H9 (cell line): Measurements from ENCODE around the gene EFNA3. TPM values are rescaled to one million over a fixed set of nuclear protein-coding genes. Genes with fewer than 3 reads are reported as not detected.

Source experiments
- DNase-seq: peaks from one replicate; pipeline ENCODE4 v3.0.0-alpha.2; 2017
- H2AFZ ChIP-seq: one replicate; pipeline ENCODE4 v1.6.1; 2013; ENCODE audit warnings: mild to moderate bottlenecking, low read length, control low read depth, moderate library complexity
- H2AK5ac ChIP-seq: 2 replicates; pipeline ENCODE4 v1.6.1; 2013; ENCODE audit warnings: low read length, control low read depth, mixed read lengths; ENCODE audit not compliant: insufficient read length
- H2BK120ac ChIP-seq: one replicate; pipeline ENCODE4 v1.6.1; 2013; ENCODE audit warnings: low read depth, mild to moderate bottlenecking, low read length, control low read depth, inconsistent platforms; ENCODE audit not compliant: poor library complexity, severe bottlenecking
- H2BK12ac ChIP-seq: 2 replicates; pipeline ENCODE4 v1.6.1; 2013; ENCODE audit warnings: low read length, control low read depth, mixed read lengths, low read depth; ENCODE audit not compliant: insufficient read length
- H2BK15ac ChIP-seq: 2 replicates; pipeline ENCODE4 v1.6.1; 2013; ENCODE audit warnings: low read depth, low read length, control low read depth
- H2BK20ac ChIP-seq: one replicate; pipeline ENCODE4 v1.6.1; 2013; ENCODE audit warnings: low read depth, mild to moderate bottlenecking, low read length, control low read depth, inconsistent platforms; ENCODE audit not compliant: poor library complexity, severe bottlenecking
- H2BK5ac ChIP-seq: 2 replicates; pipeline ENCODE4 v1.6.1; 2013; ENCODE audit warnings: low read length, control low read depth, mixed read lengths; ENCODE audit not compliant: insufficient read length
- H3K14ac ChIP-seq: 2 replicates; pipeline ENCODE4 v1.6.1; 2013; ENCODE audit warnings: low read length, control low read depth; ENCODE audit not compliant: insufficient read depth
- H3K18ac ChIP-seq: 2 replicates; pipeline ENCODE4 v1.6.1; 2013; ENCODE audit warnings: low read depth, mild to moderate bottlenecking, mixed read lengths, low read length, control low read depth; ENCODE audit not compliant: insufficient read length
- H3K23ac ChIP-seq: 2 replicates; pipeline ENCODE4 v1.6.1; 2013; ENCODE audit warnings: low read length, control low read depth, mixed read lengths, low read depth; ENCODE audit not compliant: insufficient read length
- H3K23me2 ChIP-seq: 2 replicates; pipeline ENCODE4 v1.6.1; 2013; ENCODE audit warnings: low read depth, mild to moderate bottlenecking, mixed read lengths, low read length, control low read depth; ENCODE audit not compliant: insufficient read length, poor library complexity, severe bottlenecking
- H3K27ac ChIP-seq: 2 replicates; pipeline ENCODE4 v1.5.1; 2013; ENCODE audit warnings: low read length, control low read depth, mixed read lengths, low read depth; ENCODE audit not compliant: insufficient read length
- H3K27me3 ChIP-seq: 2 replicates; pipeline ENCODE4 v1.6.1; 2013; ENCODE audit warnings: low read length, control low read depth, inconsistent platforms; ENCODE audit not compliant: insufficient read depth
- H3K4ac ChIP-seq: 2 replicates; pipeline ENCODE4 v1.6.1; 2013; ENCODE audit warnings: low read depth, mild to moderate bottlenecking, control low read depth, inconsistent platforms, low read length, moderate library complexity
- H3K4me1 ChIP-seq: 2 replicates; pipeline ENCODE4 v1.6.1; 2013; ENCODE audit warnings: low read length, control low read depth, inconsistent platforms; ENCODE audit not compliant: insufficient read depth
- H3K4me2 ChIP-seq: 2 replicates; pipeline ENCODE4 v1.6.1; 2013; ENCODE audit warnings: low read length, control low read depth, mixed read lengths; ENCODE audit not compliant: insufficient read length, insufficient read depth
- H3K56ac ChIP-seq: 2 replicates; pipeline ENCODE4 v1.6.1; 2013; ENCODE audit warnings: low read depth, mild to moderate bottlenecking, mixed read lengths, low read length, control low read depth; ENCODE audit not compliant: insufficient read length
- H3K79me1 ChIP-seq: 2 replicates; pipeline ENCODE4 v1.6.1; 2013; ENCODE audit warnings: low read depth, mild to moderate bottlenecking, moderate library complexity, low read length, control low read depth, inconsistent platforms; ENCODE audit not compliant: insufficient read depth, poor library complexity, severe bottlenecking
- H3K79me2 ChIP-seq: 2 replicates; pipeline ENCODE4 v1.6.1; 2013; ENCODE audit warnings: low read length, control low read depth, inconsistent platforms; ENCODE audit not compliant: insufficient read depth
- H3K9ac ChIP-seq: 2 replicates; pipeline ENCODE4 v1.6.1; 2013; ENCODE audit warnings: low read length, control low read depth, mixed read lengths; ENCODE audit not compliant: insufficient read length; ENCODE audit errors: extremely low read depth
- H3K9me3 ChIP-seq: one replicate; pipeline ENCODE4 v1.6.1; 2013; ENCODE audit warnings: low read depth, low read length, inconsistent platforms; ENCODE audit not compliant: control insufficient read depth
- H3T11ph ChIP-seq: one replicate; pipeline ENCODE4 v1.6.1; 2013; ENCODE audit warnings: mild to moderate bottlenecking, low read length, control low read depth, inconsistent platforms
- H4K20me1 ChIP-seq: one replicate; pipeline ENCODE4 v1.6.1; 2013; ENCODE audit not compliant: control insufficient read depth, insufficient read length, insufficient read depth
- H4K5ac ChIP-seq: 2 replicates; pipeline ENCODE4 v1.6.1; 2013; ENCODE audit warnings: low read depth, mild to moderate bottlenecking, mixed read lengths, low read length, control low read depth; ENCODE audit not compliant: insufficient read length
- H4K8ac ChIP-seq: replicated peaks from 2 replicates; pipeline ENCODE4 v1.6.1; 2013; ENCODE audit warnings: low read length, control low read depth, mixed read lengths, low read depth; ENCODE audit not compliant: insufficient read length
- H4K91ac ChIP-seq: 2 replicates; pipeline ENCODE4 v1.6.1; 2013; ENCODE audit warnings: low read depth, mild to moderate bottlenecking, moderate library complexity, mixed read lengths, low read length, control low read depth; ENCODE audit not compliant: insufficient read length
- H3K27ac Mint-ChIP-seq, 3 experiments: 2 replicates in 2 of 3; 3 replicates in 1 of 3; pipeline ENCODE4 v1.8.0; 2020 to 2021; ENCODE audit warnings: mixed read lengths in 3 of 3, mild to moderate bottlenecking in 1 of 3, moderate library complexity in 1 of 3
- H3K27me3 Mint-ChIP-seq: 2 replicates; pipeline ENCODE4 v1.8.0; 2021; ENCODE audit warnings: low read depth, mild to moderate bottlenecking, moderate library complexity, mixed read lengths
- H3K36me3 Mint-ChIP-seq, 3 experiments: 2 replicates in 2 of 3; 3 replicates in 1 of 3; pipeline ENCODE4 v1.8.0; 2020 to 2021; ENCODE audit warnings: low read depth in 3 of 3, mixed read lengths in 3 of 3; ENCODE audit not compliant: insufficient read depth in 1 of 3
- H3K4me1 Mint-ChIP-seq, 2 experiments: 2 replicates each; pipeline ENCODE4 v1.8.0; 2020; ENCODE audit warnings: mixed read lengths in 2 of 2
- H3K4me3 Mint-ChIP-seq, 2 experiments: 2 replicates in 1 of 2; 3 replicates in 1 of 2; pipeline ENCODE4 v1.8.0; 2020 to 2021; ENCODE audit warnings: mild to moderate bottlenecking in 2 of 2, mixed read lengths in 2 of 2, moderate library complexity in 1 of 2
- H3K9me3 Mint-ChIP-seq, 2 experiments: 2 replicates in 1 of 2; 3 replicates in 1 of 2; pipeline ENCODE4 v1.8.0; 2020; ENCODE audit warnings: mild to moderate bottlenecking in 2 of 2, mixed read lengths in 2 of 2, moderate library complexity in 1 of 2
- WGBS: extraction: QIAGEN DNeasy Blood & Tissue Kit; methylation state at CpG from one replicate; pipeline ENCODE4 v1.1.7; 2013; ENCODE audit warnings: missing lambda C conversion rate, low lambda C conversion rate, mixed read lengths; ENCODE audit not compliant: insufficient read length; ENCODE audit errors: extremely low coverage; 5-methylcytosine and 5-hydroxymethylcytosine counted together
- total RNA-seq: library from RNA; stranded (reverse); gene quantifications from 2 replicates; pipeline ENCODE4 v1.2.1, GENCODE V29; 2021
- TF ChIP-seq, protein P1 (sequence below): fragments of 200-600 bp; sonication (generic); conservative IDR thresholded peaks from 3 replicates; pipeline ENCODE4 v1.8.0; 2021; ENCODE audit warnings: antibody characterized with exemption, mild to moderate bottlenecking

The EFNA3 gene
- total RNA-seq, 1 experiment from 2014 or later = 3.9 TPM

DNA sequence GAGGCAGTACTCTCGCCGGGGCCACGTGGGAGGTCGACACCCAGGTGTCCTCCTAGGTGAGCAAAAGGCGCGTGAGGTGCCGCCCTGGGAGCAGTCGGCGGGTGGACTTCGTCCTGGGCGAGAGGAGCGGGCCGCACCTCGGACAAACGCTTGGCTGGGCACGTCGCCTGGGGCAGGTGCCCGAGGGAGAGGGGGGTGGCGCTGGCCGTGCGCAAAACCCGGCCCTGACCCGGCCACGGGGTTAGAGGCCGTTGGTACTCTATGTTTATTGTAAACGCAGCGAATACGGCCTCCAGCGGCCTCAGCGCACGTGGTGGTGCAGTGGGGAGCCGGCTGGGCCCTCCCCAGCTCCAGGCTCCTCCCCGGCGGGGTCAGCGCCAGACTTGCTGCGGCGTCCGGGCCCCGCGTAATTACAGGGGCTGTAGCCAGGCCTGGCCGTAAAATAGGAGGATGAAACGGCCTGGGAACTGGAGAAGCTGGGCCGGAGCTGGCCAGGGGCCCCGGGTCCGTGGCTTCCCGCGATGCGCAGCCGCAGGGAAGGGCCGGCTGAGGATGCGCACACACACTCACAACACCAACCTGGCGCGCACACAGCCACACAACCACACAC, 47.4 kb downstream of the EFNA3 start:
- Mint-ChIP-seq H3K4me3 (peak overlapping the region; percentile 62 to 94), H3K4me1 (peaks cover 48 to 65% of the 10 kb centered on the region in 2 experiments), H3K27ac (no peak overlapping the region; a peak in 1 of 7 replicates), H3K9me3 (no peaks in the 10 kb centered on the region; a peak in 1 of 5 replicates), H3K27me3 (peaks cover 90% of the 10 kb centered on the region), H3K36me3 (peaks cover 0 to 3% (median 0%) of the 10 kb centered on the region in 3 experiments; a peak in 2 of 7 replicates)
- Histone ChIP-seq H2BK20ac (no peak overlapping the region), H2AK5ac (no peak overlapping the region), H3K79me1 (no peaks in the 10 kb centered on the region), H4K91ac (no peak overlapping the region), H3K18ac (no peak overlapping the region), H4K5ac (no peak overlapping the region), H2BK120ac (no peak overlapping the region), H2AFZ (no peak overlapping the region), H3K4ac (no peak overlapping the region), H3K9me3 (no peaks in the 10 kb centered on the region), H3K27me3 (peaks cover 34% of the 10 kb centered on the region; the same call in 1 of the 2 replicates), H3K56ac (no peak overlapping the region), H2BK12ac (no peak overlapping the region), H4K20me1 (peaks cover 2% of the 10 kb centered on the region), H3K4me2 (peak overlapping the region; percentile 92), H3K14ac (no peak overlapping the region), H3K23ac (no peak overlapping the region), H3K27ac (no peak overlapping the region), H4K8ac (no peak overlapping the region), H2BK5ac (no peak overlapping the region), H3K79me2 (no peaks in the 10 kb centered on the region), H2BK15ac (no peak overlapping the region), H3K4me1 (no peaks in the 10 kb centered on the region; the same call in 1 of the 2 replicates), H3K9ac (no peak overlapping the region), H3T11ph (no peak overlapping the region), H3K23me2 (peaks cover 27% of the 10 kb centered on the region)
- TF ChIP-seq, protein P1, sequence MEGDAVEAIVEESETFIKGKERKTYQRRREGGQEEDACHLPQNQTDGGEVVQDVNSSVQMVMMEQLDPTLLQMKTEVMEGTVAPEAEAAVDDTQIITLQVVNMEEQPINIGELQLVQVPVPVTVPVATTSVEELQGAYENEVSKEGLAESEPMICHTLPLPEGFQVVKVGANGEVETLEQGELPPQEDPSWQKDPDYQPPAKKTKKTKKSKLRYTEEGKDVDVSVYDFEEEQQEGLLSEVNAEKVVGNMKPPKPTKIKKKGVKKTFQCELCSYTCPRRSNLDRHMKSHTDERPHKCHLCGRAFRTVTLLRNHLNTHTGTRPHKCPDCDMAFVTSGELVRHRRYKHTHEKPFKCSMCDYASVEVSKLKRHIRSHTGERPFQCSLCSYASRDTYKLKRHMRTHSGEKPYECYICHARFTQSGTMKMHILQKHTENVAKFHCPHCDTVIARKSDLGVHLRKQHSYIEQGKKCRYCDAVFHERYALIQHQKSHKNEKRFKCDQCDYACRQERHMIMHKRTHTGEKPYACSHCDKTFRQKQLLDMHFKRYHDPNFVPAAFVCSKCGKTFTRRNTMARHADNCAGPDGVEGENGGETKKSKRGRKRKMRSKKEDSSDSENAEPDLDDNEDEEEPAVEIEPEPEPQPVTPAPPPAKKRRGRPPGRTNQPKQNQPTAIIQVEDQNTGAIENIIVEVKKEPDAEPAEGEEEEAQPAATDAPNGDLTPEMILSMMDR = no peak
- DNase-seq = peak; percentile 43
- no CpG with 5 or more reads among the region's 53 CpGs for WGBS
